ENCODE results near the gene GJB1. TPM values are rescaled to one million over a fixed set of nuclear protein-coding genes. Genes with fewer than 3 reads are reported as not detected.

The GJB1 gene
- polyA plus RNA-seq, 1 donor (not counting 4 experiments of a cell fraction or from before 2014, with no cell fraction given): not detected

DNA sequence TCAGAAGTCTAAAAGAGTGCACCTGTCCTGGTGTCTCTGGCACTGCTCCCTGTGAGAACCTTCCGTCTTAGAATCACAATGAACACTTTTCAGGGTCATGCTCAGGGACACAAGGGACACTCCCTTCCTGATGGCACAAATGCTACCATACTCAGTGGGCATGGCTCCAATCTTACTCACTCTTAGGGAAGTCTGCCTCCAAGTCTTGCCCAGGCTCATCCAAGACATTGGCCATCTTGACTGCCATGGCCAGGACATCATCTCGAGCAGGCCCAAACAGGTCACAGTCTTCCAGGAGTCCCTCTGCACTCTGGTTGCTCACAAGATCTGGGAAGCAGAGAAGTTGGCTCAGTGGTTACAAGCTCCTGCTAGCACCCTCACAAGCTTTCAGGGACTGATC lies 22.1 kb downstream of the GJB1 start:
- no peak overlapping the region for H3K4me3 ChIP-seq (ENCODE audit: control insufficient read depth in 2 of 3, extremely low read depth in 1 of 3, insufficient read depth in 2 of 3, low read depth in 1 of 3, low read length in 3 of 3)
- no peaks in the 10 kb centered on the region for H3K9me3 ChIP-seq (ENCODE audit: control insufficient read depth, low read depth, low read length)
- H2AFZ ChIP-seq (ENCODE audit: control insufficient read depth, low read length): no peak overlapping the region
- no peaks in the 10 kb centered on the region for H3K9me1 ChIP-seq (ENCODE audit: control insufficient read depth, extremely low read depth, insufficient read depth, low read length)
- peaks cover 0 to 5% of the 10 kb centered on the region in 2 experiments for H3K36me3 ChIP-seq (ENCODE audit: control insufficient read depth in 2 of 2, extremely low read depth in 1 of 2, insufficient read depth in 2 of 2, low read length in 2 of 2)
- FAIRE-seq: no peak
- H3K4me2 ChIP-seq (ENCODE audit: control insufficient read depth, extremely low read depth, insufficient read depth, low read depth, low read length): no peak overlapping the region
- no peaks in the 10 kb centered on the region for H3K79me2 ChIP-seq (ENCODE audit: control insufficient read depth, insufficient read depth, low read length)
- H3K27me3 ChIP-seq (ENCODE audit: control insufficient read depth, extremely low read depth, insufficient read depth, low read length): no peaks in the 10 kb centered on the region
- H3K27ac ChIP-seq (ENCODE audit: control insufficient read depth, insufficient read depth, low read length): no peak overlapping the region
- no peaks in the 10 kb centered on the region for H4K20me1 ChIP-seq (ENCODE audit: control insufficient read depth, extremely low read depth, insufficient read depth, low read length)
- H3K4me1 ChIP-seq (ENCODE audit: control insufficient read depth, extremely low read depth, insufficient read depth, low read length): no peaks in the 10 kb centered on the region
- no peak overlapping the region for H3K9ac ChIP-seq (ENCODE audit: control insufficient read depth, extremely low read depth, insufficient read depth, low read length)
- dilution Hi-C loops (cut with MboI; ENCODE audit: extremely low pct_ligation_motif_present, low sequenced_read_pairs): loop anchor here (10.0 kb wide), 1 partner anchor 150 kb away; no protein-coding TSS in a partner anchor
- no peak for DNase-seq (ENCODE audit: low read depth, low spot score)
- TF ChIP-seq, protein P1, sequence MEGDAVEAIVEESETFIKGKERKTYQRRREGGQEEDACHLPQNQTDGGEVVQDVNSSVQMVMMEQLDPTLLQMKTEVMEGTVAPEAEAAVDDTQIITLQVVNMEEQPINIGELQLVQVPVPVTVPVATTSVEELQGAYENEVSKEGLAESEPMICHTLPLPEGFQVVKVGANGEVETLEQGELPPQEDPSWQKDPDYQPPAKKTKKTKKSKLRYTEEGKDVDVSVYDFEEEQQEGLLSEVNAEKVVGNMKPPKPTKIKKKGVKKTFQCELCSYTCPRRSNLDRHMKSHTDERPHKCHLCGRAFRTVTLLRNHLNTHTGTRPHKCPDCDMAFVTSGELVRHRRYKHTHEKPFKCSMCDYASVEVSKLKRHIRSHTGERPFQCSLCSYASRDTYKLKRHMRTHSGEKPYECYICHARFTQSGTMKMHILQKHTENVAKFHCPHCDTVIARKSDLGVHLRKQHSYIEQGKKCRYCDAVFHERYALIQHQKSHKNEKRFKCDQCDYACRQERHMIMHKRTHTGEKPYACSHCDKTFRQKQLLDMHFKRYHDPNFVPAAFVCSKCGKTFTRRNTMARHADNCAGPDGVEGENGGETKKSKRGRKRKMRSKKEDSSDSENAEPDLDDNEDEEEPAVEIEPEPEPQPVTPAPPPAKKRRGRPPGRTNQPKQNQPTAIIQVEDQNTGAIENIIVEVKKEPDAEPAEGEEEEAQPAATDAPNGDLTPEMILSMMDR (optimal IDR thresholded peaks at IDR 0.05 in 1 of 3, IDR thresholded peaks at IDR 0.05 in 1 of 3, conservative IDR thresholded peaks at IDR 0.05 in 1 of 3; ENCODE audit: extremely low read depth in 1 of 3, insufficient read depth in 2 of 3, low read length in 3 of 3): no peak
- TF ChIP-seq EZH2 (IDR thresholded peaks at IDR 0.05; ENCODE audit: low read length): no peak

DNA sequence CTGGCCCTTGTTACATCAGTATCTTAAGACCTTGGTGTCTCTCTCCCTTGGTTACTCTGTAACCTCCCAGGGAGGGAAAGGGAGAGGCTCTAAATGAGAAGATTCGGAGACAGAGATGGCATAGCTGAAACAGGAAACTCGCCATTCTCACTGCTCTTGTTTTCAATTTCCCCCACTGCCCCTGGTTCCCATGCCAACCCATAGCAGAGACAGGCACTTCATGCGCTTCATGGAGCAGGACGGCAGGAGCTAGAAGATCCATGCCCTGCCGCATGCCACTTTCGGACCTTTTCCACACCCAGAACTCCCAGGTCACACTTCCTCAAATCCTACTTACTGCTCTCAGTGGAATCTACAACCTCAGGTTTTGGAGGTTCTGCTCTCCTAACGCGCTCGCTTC lies 27.8 kb downstream of the GJB1 start:
- Histone ChIP-seq H3K4me3 (ENCODE audit: control insufficient read depth in 2 of 3, extremely low read depth in 1 of 3, insufficient read depth in 2 of 3, low read depth in 1 of 3, low read length in 3 of 3) (no peak overlapping the region), H3K27ac (ENCODE audit: control insufficient read depth, insufficient read depth, low read length) (no peak overlapping the region), H3K36me3 (ENCODE audit: control insufficient read depth in 2 of 2, extremely low read depth in 1 of 2, insufficient read depth in 2 of 2, low read length in 2 of 2) (peaks cover 0 to 2% of the 10 kb centered on the region in 2 experiments), H3K4me2 (ENCODE audit: control insufficient read depth, extremely low read depth, insufficient read depth, low read depth, low read length) (no peak overlapping the region), H3K9me3 (ENCODE audit: control insufficient read depth, low read depth, low read length) (no peaks in the 10 kb centered on the region), H3K4me1 (ENCODE audit: control insufficient read depth, extremely low read depth, insufficient read depth, low read length) (peaks cover 2% of the 10 kb centered on the region), H4K20me1 (ENCODE audit: control insufficient read depth, extremely low read depth, insufficient read depth, low read length) (no peaks in the 10 kb centered on the region), H3K9me1 (ENCODE audit: control insufficient read depth, extremely low read depth, insufficient read depth, low read length) (no peaks in the 10 kb centered on the region), H3K79me2 (ENCODE audit: control insufficient read depth, insufficient read depth, low read length) (peaks cover 3% of the 10 kb centered on the region), H3K9ac (ENCODE audit: control insufficient read depth, extremely low read depth, insufficient read depth, low read length) (no peak overlapping the region), H2AFZ (ENCODE audit: control insufficient read depth, low read length) (no peak overlapping the region), H3K27me3 (ENCODE audit: control insufficient read depth, extremely low read depth, insufficient read depth, low read length) (no peaks in the 10 kb centered on the region)
- dilution Hi-C loops (cut with MboI; ENCODE audit: extremely low pct_ligation_motif_present, low sequenced_read_pairs): no loop called here
- DNase-seq (ENCODE audit: low read depth, low spot score): no peak
- no peak for TF ChIP-seq EZH2 (IDR thresholded peaks at IDR 0.05; ENCODE audit: low read length)
- TF ChIP-seq, protein P1 (optimal IDR thresholded peaks at IDR 0.05 in 1 of 3, IDR thresholded peaks at IDR 0.05 in 1 of 3, conservative IDR thresholded peaks at IDR 0.05 in 1 of 3; ENCODE audit: extremely low read depth in 1 of 3, insufficient read depth in 2 of 3, low read length in 3 of 3): no peak
- no peak for FAIRE-seq
